ENCODE measurements around the gene MRPS12. TPM values are rescaled to one million over a fixed set of nuclear protein-coding genes. Genes with fewer than 3 reads are reported as not detected.

Gene MRPS12
- total and polyA plus RNA-seq, 9 of the 15 experiments (the other 6 are each of a cell fraction or from before 2014, with no cell fraction given) = 8.1 to 174 (median 52.0) TPM

DNA sequence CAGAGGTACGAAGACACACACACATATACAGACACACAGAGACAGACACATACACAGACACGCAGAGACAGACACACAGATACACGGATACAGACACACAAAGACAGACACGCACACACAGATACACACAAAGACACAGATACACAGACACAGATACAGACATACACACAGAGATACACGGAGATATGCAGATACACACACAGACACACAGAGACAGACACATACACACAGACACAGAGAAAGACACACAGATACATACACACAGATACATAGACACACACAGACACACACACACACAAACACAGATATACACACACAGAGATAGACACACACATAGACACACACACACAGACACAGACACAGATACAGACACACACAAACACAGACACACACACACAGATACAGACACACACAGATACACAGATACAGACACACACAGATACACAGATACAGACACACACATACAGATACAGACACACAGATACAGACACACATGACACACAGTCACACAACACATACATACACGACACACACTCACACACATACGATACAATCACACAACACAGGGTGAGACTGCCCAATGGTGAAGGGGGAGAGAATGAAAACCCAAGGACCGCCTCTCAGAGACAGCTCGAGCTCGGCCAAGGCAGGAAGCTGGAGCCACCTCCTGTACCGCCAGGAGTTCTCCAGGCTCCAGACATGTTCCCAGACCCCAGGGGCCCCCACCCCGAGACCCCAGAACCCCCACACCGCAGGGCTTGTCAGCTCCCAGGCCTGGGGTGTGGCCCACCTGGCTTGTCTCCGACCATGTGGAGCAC, 9.9 kb upstream of the MRPS12 start (continued):
- TF ChIP-seq, protein P1, sequence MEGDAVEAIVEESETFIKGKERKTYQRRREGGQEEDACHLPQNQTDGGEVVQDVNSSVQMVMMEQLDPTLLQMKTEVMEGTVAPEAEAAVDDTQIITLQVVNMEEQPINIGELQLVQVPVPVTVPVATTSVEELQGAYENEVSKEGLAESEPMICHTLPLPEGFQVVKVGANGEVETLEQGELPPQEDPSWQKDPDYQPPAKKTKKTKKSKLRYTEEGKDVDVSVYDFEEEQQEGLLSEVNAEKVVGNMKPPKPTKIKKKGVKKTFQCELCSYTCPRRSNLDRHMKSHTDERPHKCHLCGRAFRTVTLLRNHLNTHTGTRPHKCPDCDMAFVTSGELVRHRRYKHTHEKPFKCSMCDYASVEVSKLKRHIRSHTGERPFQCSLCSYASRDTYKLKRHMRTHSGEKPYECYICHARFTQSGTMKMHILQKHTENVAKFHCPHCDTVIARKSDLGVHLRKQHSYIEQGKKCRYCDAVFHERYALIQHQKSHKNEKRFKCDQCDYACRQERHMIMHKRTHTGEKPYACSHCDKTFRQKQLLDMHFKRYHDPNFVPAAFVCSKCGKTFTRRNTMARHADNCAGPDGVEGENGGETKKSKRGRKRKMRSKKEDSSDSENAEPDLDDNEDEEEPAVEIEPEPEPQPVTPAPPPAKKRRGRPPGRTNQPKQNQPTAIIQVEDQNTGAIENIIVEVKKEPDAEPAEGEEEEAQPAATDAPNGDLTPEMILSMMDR (IDR thresholded peaks at IDR 0.05 in 2 of 3, conservative IDR thresholded peaks at IDR 0.05 in 1 of 3; ENCODE audit: insufficient read depth in 2 of 3, low read depth in 1 of 3, low read length in 3 of 3) = no peak
- TF ChIP-seq, protein P2, sequence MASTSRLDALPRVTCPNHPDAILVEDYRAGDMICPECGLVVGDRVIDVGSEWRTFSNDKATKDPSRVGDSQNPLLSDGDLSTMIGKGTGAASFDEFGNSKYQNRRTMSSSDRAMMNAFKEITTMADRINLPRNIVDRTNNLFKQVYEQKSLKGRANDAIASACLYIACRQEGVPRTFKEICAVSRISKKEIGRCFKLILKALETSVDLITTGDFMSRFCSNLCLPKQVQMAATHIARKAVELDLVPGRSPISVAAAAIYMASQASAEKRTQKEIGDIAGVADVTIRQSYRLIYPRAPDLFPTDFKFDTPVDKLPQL (IDR thresholded peaks at IDR 0.05; ENCODE audit: extremely low read depth, insufficient read length) = no peak
- TF ChIP-seq, protein P3, sequence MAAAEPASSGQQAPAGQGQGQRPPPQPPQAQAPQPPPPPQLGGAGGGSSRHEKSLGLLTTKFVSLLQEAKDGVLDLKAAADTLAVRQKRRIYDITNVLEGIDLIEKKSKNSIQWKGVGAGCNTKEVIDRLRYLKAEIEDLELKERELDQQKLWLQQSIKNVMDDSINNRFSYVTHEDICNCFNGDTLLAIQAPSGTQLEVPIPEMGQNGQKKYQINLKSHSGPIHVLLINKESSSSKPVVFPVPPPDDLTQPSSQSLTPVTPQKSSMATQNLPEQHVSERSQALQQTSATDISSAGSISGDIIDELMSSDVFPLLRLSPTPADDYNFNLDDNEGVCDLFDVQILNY (CRISPR knock-in tag; IDR thresholded peaks at IDR 0.05) = no peak
- TF ChIP-seq POLR2A (conservative IDR thresholded peaks at IDR 0.05) (peak; percentile 51), TEAD1 (CRISPR knock-in tag; IDR thresholded peaks at IDR 0.05) (no peak), ETS2 (tag; IDR thresholded peaks at IDR 0.05; ENCODE audit: borderline replicate concordance, poor library complexity, severe bottlenecking) (no peak), ZNF347 (CRISPR knock-in tag; IDR thresholded peaks at IDR 0.05; ENCODE audit: low read depth) (no peak), HDAC1 (IDR thresholded peaks at IDR 0.05) (no peak), RBM15 (IDR thresholded peaks at IDR 0.05; ENCODE audit: insufficient read depth, low read length) (no peak), ELF2 (CRISPR knock-in tag; IDR thresholded peaks at IDR 0.05) (no peak)
- TF ChIP-seq, protein P4, sequence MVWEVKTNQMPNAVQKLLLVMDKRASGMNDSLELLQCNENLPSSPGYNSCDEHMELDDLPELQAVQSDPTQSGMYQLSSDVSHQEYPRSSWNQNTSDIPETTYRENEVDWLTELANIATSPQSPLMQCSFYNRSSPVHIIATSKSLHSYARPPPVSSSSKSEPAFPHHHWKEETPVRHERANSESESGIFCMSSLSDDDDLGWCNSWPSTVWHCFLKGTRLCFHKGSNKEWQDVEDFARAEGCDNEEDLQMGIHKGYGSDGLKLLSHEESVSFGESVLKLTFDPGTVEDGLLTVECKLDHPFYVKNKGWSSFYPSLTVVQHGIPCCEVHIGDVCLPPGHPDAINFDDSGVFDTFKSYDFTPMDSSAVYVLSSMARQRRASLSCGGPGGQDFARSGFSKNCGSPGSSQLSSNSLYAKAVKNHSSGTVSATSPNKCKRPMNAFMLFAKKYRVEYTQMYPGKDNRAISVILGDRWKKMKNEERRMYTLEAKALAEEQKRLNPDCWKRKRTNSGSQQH (CRISPR knock-in tag; IDR thresholded peaks at IDR 0.05) = peak; percentile 31; the same call in 1 of the 2 replicates
- TF ChIP-seq, protein P5, sequence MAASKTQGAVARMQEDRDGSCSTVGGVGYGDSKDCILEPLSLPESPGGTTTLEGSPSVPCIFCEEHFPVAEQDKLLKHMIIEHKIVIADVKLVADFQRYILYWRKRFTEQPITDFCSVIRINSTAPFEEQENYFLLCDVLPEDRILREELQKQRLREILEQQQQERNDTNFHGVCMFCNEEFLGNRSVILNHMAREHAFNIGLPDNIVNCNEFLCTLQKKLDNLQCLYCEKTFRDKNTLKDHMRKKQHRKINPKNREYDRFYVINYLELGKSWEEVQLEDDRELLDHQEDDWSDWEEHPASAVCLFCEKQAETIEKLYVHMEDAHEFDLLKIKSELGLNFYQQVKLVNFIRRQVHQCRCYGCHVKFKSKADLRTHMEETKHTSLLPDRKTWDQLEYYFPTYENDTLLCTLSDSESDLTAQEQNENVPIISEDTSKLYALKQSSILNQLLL (CRISPR knock-in tag; IDR thresholded peaks at IDR 0.05; ENCODE audit: borderline replicate concordance) = no peak
